Right atrium auricular region (tissue), 2 donors: ENCODE results near the gene RYR1. TPM values are rescaled to one million over a fixed set of nuclear protein-coding genes. Genes with fewer than 3 reads are reported as not detected.

Source experiments
- DNase-seq: peaks from one replicate; pipeline ENCODE4 v3.0.0-alpha.2; 2019; ENCODE audit warnings: low spot score
- H3K27ac ChIP-seq, 2 donors: fragments of 200-600 bp; sonication (generic); 1 replicate in 1 of 2; 2 replicates in 1 of 2; pipeline ENCODE4 v1.5.1; 2016 to 2019
- H3K27me3 ChIP-seq, 2 donors: fragments of 200-600 bp; sonication (generic); one replicate each; pipeline versions ENCODE4 v1.5.1 to v1.6.0; 2017 to 2019
- H3K36me3 ChIP-seq: fragments of 200-600 bp; sonication (generic); one replicate; pipeline ENCODE4 v1.5.1; 2016
- H3K4me1 ChIP-seq, 2 donors: fragments of 200-600 bp; sonication (generic); one replicate each; pipeline versions ENCODE4 v1.5.1 to v1.6.0; 2017 to 2019
- H3K4me3 ChIP-seq, 2 donors: fragments of 200-600 bp; sonication (generic); 1 replicate in 1 of 2; 2 replicates in 1 of 2; pipeline ENCODE4 v1.5.1; 2017 to 2019; ENCODE audit warnings: mild to moderate bottlenecking in 1 of 2, moderate library complexity in 1 of 2
- H3K9me3 ChIP-seq, 2 donors: fragments of 200-600 bp; sonication (generic); one replicate each; pipeline ENCODE4 v1.5.1; 2019
- total RNA-seq, 2 donors: library from RNA; depleted of rRNA; stranded (reverse); fragments of >200 nt; gene quantifications; one replicate each; pipeline ENCODE4 v1.1.0, GENCODE V29; 2016
- TF ChIP-seq, protein P1 (sequence below), 2 donors: fragments of 200-600 bp; sonication (generic); IDR thresholded peaks; one replicate each; pipeline ENCODE4 v1.5.1; 2019; ENCODE audit warnings: antibody characterized with exemption in 2 of 2

RYR1 gene
- total RNA-seq, 2 donors from 2014 or later, result 0.33 to 1.7 TPM

DNA sequence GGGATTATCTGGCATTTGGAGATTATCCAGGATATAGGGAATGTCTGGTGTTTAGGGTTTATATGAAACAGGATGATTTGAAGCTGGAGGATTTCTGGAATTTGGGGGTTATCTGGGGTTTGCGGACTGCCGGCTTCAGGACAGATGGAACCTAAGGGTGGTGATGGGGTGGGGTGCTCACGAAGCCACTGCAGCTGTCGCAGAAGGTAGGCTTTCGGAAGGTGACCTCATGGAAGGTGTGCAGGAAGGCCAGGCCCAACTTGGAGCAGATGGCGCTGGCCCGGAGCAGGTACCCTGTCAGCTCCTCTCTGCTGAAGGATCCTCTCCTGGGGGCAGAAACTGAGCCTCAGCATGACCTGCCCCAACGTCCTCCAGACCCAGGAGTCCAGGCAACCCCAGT, 21.0 kb upstream of the RYR1 start:
- no peak for DNase-seq
- H3K27me3 ChIP-seq, result no peaks in the 10 kb centered on the region
- no peaks in the 10 kb centered on the region for H3K9me3 ChIP-seq
- H3K36me3 ChIP-seq, result no peaks in the 10 kb centered on the region
- TF ChIP-seq, protein P1, sequence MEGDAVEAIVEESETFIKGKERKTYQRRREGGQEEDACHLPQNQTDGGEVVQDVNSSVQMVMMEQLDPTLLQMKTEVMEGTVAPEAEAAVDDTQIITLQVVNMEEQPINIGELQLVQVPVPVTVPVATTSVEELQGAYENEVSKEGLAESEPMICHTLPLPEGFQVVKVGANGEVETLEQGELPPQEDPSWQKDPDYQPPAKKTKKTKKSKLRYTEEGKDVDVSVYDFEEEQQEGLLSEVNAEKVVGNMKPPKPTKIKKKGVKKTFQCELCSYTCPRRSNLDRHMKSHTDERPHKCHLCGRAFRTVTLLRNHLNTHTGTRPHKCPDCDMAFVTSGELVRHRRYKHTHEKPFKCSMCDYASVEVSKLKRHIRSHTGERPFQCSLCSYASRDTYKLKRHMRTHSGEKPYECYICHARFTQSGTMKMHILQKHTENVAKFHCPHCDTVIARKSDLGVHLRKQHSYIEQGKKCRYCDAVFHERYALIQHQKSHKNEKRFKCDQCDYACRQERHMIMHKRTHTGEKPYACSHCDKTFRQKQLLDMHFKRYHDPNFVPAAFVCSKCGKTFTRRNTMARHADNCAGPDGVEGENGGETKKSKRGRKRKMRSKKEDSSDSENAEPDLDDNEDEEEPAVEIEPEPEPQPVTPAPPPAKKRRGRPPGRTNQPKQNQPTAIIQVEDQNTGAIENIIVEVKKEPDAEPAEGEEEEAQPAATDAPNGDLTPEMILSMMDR (IDR thresholded peaks at IDR 0.05), result no peak
- no peak overlapping the region for H3K4me3 ChIP-seq
- no peak overlapping the region for H3K27ac ChIP-seq
- peaks cover 0 to under 1% of the 10 kb centered on the region in 2 donors for H3K4me1 ChIP-seq

DNA sequence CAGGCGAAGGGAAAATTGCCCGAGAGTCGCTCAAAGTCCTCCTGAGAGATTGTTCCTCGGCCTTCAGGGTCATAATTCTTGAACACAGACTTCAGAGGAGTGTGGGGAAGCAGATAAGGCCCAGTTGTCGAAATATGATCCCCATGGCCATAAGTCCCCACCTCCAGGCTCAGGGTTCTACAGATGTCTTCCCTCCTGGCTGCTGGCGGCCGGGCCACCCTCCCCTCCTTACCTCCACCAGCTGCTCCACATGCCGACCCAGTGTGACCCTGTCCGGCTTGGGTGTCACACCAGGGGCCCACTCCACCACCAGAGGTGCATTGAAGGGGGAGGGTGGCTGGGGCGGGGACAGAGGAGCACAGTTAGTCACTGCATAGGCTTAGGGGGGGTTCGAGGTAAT, 20.5 kb upstream of the RYR1 start:
- Histone ChIP-seq H3K27ac (no peak overlapping the region), H3K27me3 (no peaks in the 10 kb centered on the region), H3K36me3 (no peaks in the 10 kb centered on the region), H3K9me3 (no peaks in the 10 kb centered on the region), H3K4me1 (peaks cover 0 to 5% of the 10 kb centered on the region in 2 donors), H3K4me3 (no peak overlapping the region)
- TF ChIP-seq, protein P1 (IDR thresholded peaks at IDR 0.05), result no peak
- DNase-seq, result no peak

DNA sequence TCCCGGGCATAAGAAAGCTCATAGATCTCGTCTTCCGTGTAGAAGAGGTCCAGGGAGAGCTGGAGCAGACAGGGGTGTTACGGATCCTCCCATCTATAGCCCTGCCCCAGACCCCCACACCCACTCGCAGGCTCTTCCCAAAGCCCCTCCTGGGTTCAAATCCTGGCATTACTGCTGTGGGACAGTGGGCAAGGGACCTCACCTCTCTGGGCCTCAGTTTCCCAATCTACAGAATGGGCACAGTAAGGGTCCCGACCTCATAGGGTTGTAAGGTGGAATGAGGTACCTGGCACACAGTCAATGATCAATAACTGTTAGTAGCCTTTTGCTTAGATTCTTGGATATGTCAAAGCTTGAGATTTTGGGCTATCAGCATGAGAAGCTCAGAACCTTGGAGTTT, 20.1 kb upstream of the RYR1 start:
- H3K4me3 ChIP-seq, result no peak overlapping the region
- no peak overlapping the region for H3K27ac ChIP-seq
- TF ChIP-seq, protein P1 (IDR thresholded peaks at IDR 0.05), result no peak
- no peaks in the 10 kb centered on the region for H3K9me3 ChIP-seq
- no peak for DNase-seq
- no peaks in the 10 kb centered on the region for H3K36me3 ChIP-seq
- H3K27me3 ChIP-seq, result no peaks in the 10 kb centered on the region
- peaks cover 0 to 10% of the 10 kb centered on the region in 2 donors for H3K4me1 ChIP-seq

DNA sequence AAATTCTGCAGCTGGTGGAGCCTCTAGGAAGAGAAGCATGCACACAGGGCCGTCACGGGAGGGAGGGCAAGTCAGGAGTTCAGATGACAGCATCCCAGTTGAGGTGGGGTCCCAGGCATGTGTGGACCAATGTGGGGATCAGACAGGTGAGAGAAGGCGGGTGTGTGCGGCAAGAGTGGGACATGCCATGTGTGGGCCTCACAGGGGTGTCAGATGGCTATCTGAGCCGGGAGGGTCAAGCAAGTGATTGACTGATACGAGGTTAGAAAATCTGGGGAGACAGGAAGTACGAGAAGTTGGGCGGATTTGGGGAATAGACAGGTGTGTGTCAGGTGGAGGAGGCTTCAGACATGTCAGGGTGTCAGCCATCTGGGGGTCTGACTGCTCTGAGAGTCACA, 16.3 kb upstream of the RYR1 start:
- TF ChIP-seq, protein P1 (IDR thresholded peaks at IDR 0.05), result no peak
- Histone ChIP-seq H3K4me3 (no peak overlapping the region), H3K27ac (no peak overlapping the region), H3K4me1 (peaks cover 0 to 11% of the 10 kb centered on the region in 2 donors), H3K36me3 (no peaks in the 10 kb centered on the region), H3K27me3 (no peaks in the 10 kb centered on the region), H3K9me3 (no peaks in the 10 kb centered on the region)
- DNase-seq, result no peak

DNA sequence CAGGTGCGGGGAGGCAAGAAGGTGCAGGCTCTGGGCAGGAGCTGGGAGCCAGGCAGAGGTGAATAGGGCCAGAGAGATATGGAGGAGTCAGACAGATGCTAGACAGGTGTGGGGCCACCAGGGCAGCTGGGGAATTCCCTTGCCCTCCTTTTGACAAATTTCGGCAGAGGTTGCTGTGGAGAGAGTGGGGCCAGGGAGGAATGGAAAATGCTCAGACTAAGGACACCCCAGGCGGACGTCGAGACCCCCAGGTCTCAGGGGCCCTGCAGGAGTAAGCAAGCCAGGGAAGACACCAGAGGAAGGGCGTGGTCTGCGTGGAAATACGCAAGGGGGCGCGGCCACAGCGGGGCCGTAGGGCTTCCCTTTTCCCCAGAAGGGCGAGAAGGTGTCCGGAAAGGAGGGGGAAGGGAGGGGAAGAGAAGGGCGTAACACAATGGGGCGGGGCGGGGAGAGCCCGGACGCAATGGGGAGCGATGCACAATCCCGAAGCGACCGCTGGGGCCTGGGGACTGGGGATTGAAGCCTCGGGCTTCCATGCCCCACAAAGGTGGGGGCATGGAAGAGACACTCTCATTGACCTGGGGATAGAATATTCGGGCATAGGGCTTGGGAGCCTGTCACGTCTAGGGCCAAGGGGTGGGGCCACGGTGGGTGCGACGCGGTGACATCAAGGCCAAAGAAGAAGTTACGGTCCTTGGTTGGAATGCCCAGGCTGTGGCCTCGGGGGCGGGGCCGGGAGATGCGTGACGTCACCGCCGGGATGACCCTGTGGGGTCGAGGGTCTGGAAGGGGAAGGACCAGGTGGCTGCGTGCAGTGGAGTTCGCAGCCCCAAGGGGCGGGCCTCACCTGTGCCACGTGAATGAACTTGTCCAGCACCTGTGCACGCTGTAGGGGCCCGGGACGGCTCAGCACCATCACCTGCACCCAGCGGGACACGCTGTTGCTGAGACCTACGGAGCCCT, 15.7 kb upstream of the RYR1 start:
- TF ChIP-seq, protein P1 (IDR thresholded peaks at IDR 0.05), result no peak
- Histone ChIP-seq H3K27ac (no peak overlapping the region), H3K27me3 (no peaks in the 10 kb centered on the region), H3K4me1 (peaks cover 0 to 11% of the 10 kb centered on the region in 2 donors), H3K36me3 (no peaks in the 10 kb centered on the region), H3K4me3 (peak overlapping the region; percentile 27 to 48), H3K9me3 (no peaks in the 10 kb centered on the region)
- DNase-seq, result peak; percentile 71
